ENCODE results near the gene SLC13A3.

The SLC13A3 gene

DNA sequence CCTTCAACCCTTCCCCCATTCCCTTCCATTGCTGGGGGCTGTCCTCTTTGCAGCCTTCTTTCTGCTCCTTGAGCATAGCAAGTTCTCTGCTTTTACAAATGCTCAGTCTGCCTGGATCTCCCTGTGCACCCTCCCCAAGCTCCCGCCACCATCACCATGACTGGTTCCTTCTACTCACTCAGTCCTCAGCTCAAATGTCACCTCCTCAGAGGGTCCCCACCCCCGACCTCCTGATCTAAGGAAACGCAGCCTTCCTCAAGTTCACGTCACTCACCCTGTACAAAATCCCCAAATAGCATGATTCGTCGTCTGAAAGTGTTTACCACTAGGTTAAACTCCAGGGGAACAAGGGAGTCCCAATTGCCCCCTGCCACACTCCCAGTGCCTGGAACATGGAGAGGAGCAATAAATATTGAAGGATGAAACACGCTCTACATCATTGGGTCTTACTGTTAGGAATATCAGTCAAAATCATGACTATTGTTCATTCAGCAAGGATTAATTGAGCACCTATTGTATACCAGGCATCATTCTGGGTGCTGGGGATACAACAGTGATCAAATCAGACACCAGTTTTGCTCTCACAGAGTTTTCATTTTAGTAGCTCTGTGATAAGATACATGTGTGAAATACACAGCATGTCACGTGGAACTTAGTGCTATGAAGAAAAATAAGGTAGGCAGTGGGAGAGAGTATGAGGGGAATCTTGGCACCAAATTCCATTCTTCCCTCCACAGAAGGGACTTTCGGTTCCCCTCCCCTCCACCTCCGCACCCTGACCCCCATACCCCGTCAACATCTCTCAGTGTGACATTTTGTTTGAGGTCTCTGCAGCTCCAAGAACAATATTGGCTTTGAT, 22.4 kb upstream of the SLC13A3 start:
- no peak overlapping the region for H3K4me3 ChIP-seq (ENCODE audit: control insufficient read depth, low read depth, low read length)

DNA sequence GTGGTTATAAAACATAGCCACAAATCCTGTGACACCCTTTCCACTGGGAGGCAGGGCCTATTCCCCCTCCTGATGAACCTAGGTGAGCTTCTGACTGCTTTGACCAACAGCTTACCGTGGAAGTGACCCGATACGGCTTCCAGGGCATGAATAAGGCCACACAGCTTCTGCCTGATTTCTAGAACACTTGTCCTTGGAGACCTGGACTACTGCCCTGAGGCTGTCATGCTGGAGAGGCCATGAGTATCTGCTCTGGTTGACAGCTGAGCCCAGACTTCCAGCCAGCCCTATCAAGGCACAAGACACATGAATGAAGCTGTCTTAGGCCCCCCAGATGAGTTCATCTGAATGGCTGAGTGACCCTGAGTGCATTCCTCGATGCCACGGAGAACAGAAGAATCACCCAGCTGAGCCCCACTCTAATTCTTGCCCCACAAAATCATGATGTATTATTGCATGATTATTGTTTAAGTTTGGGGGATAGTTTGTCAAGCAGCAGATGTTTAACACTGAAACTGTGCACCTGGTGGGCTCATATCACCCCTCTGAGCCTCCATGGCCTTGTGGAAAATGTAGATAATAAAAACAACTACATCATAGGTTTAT, 21.4 kb upstream of the SLC13A3 start:
- TF ChIP-seq, protein P1, sequence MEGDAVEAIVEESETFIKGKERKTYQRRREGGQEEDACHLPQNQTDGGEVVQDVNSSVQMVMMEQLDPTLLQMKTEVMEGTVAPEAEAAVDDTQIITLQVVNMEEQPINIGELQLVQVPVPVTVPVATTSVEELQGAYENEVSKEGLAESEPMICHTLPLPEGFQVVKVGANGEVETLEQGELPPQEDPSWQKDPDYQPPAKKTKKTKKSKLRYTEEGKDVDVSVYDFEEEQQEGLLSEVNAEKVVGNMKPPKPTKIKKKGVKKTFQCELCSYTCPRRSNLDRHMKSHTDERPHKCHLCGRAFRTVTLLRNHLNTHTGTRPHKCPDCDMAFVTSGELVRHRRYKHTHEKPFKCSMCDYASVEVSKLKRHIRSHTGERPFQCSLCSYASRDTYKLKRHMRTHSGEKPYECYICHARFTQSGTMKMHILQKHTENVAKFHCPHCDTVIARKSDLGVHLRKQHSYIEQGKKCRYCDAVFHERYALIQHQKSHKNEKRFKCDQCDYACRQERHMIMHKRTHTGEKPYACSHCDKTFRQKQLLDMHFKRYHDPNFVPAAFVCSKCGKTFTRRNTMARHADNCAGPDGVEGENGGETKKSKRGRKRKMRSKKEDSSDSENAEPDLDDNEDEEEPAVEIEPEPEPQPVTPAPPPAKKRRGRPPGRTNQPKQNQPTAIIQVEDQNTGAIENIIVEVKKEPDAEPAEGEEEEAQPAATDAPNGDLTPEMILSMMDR (IDR thresholded peaks at IDR 0.05; ENCODE audit: control insufficient read depth, insufficient read depth, low read depth, low read length, missing control alignments), result no peak
- no peak overlapping the region for H3K4me3 ChIP-seq (ENCODE audit: control insufficient read depth, low read depth, low read length)
- DNase-seq (ENCODE audit: low read depth), result no peak

More for the DNA sequence above, 22.4 kb upstream of the SLC13A3 start:
- TF ChIP-seq, protein P1 (IDR thresholded peaks at IDR 0.05; ENCODE audit: control insufficient read depth, insufficient read depth, low read depth, low read length, missing control alignments), result no peak
- no peak for DNase-seq (ENCODE audit: low read depth)

DNA sequence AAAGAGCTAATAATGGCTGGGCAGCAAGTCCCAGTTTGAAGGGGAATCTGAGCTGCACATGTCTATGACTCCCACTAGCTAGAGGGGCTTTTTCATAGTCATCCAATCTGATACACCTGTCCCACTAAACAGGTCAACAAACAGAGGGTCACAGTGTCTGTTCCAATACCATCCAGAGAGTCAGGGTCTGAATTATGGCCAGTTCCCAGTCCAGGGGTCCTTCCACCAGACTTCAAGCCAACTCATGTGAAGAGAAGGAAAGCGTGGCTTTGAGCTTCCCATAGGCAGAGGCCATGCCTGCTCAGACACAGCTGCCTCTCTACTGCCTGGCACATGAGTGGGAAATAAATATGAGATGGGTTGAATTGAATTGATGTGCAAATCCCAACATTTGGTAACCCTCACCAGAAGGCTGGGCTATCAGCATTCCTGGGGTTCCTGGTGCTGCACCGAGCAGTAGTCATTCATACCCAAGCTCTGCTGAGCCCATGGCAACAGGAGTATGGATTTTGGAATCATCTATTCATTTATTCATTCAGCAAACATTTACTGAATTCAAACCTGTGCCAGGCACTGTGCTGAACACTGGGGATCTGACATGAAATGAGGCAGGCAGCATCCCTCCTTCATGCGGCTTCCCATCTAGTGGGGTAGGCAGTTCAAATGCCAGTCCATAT, 20.7 kb upstream of the SLC13A3 start:
- no peak overlapping the region for H3K4me3 ChIP-seq (ENCODE audit: control insufficient read depth, low read depth, low read length)
- TF ChIP-seq, protein P1 (IDR thresholded peaks at IDR 0.05; ENCODE audit: control insufficient read depth, insufficient read depth, low read depth, low read length, missing control alignments), result no peak
- no peak for DNase-seq (ENCODE audit: low read depth)

DNA sequence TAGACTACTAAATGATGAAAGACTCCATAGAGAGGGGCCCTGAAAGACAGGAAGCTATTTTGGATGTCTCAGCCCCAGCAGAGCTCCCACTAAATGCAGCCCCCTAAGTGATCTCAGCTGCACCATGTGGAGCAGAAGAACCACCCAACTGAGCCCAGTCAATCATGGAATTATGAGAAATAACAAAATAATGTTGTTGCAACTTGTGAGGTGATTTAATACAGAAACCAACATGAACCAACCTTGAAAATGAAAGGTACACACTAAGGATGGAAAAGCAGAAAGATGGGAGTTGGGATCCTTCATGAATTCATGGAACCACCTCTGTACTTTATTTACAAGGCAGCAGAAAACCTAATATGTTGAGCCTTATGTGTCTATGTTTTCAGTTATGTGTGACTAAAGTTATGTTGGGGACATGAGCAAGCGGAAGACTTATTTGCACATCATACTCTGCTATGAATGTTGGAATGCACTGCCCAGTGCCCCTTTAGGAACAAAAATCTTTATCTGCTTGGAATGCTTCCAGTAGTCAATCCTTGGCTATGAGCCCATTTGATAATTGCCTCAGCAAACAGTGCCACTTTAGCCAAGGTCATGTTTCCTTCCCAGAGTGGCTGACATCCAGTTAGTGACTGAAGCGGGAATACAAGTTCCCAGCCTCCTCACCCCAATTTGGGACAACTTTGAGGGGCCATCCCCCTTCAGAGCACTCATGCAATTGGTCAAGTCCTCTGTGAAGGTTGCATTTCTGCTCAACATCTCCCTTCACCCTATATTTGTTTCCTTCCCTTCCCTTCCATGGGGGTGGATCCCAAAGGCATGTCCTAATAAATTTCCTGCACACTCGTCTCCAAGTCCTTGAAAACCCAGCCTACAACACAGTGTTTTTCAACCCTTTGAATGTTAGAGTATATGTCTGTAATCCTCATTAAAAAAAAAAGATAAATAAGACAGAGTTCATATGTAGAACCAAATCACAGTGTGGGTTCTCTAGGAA, 19.6 kb upstream of the SLC13A3 start:
- TF ChIP-seq, protein P1 (IDR thresholded peaks at IDR 0.05; ENCODE audit: control insufficient read depth, insufficient read depth, low read depth, low read length, missing control alignments), result no peak
- H3K4me3 ChIP-seq (ENCODE audit: control insufficient read depth, low read depth, low read length), result no peak overlapping the region
- DNase-seq (ENCODE audit: low read depth), result no peak

DNA sequence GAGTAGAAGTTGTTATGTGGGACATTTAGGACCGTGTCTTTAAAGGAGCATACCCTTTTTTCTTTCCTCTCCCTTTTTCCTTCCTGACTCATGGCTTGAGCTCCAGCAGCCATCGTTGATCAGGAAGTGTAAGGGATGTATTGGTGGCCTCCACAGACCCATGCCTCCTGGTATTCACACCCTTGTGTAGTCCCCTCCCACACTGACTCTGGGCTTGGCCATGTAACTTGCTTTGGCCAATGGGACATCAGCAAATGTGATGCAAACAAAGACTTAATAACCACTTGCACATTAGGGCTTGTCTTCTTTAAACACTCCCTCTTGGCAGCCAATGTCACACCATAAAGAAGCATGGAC, 18.9 kb upstream of the SLC13A3 start:
- no peak overlapping the region for H3K4me3 ChIP-seq (ENCODE audit: control insufficient read depth, low read depth, low read length)
- TF ChIP-seq, protein P1 (IDR thresholded peaks at IDR 0.05; ENCODE audit: control insufficient read depth, insufficient read depth, low read depth, low read length, missing control alignments), result no peak
- no peak for DNase-seq (ENCODE audit: low read depth)

Data from AG09309 (cell line).